GM23248 (cell line): ENCODE results near the gene ALDH1A3.

Source experiments
- EZH2 ChIP-seq: fragments of 200-600 bp; sonication (generic); IDR thresholded peaks from 2 replicates; pipeline ENCODE4 v1.6.1; 2018; ENCODE audit warnings: antibody characterized with exemption, mild to moderate bottlenecking; ENCODE audit not compliant: insufficient read depth, poor library complexity, severe bottlenecking
- EZH2phosphoT487 ChIP-seq: fragments of 200-600 bp; sonication (generic); IDR thresholded peaks from 2 replicates; pipeline ENCODE4 v1.6.1; 2018; ENCODE audit warnings: antibody characterized with exemption, moderate library complexity, mild to moderate bottlenecking, low read depth; ENCODE audit not compliant: insufficient read depth

GRCh38 chr15:100835636-100836035, 44.0 kb upstream of the ALDH1A3 start:
- no peak for TF ChIP-seq EZH2
- TF ChIP-seq EZH2phosphoT487 = no peak
